HG02885 (cell line): ENCODE results near the gene CDC42BPA.
"Not testable (repeated sequence)": the region's sequence is repeated elsewhere in the genome, so short reads cannot be mapped to it uniquely, and the experiment has no call there.

Experiments
- ATAC-seq: cut with Tn5 transposase; IDR thresholded peaks from one replicate; pipeline ENCODE4 v1.9.1; 2021; ENCODE audit warnings: mild to moderate bottlenecking; ENCODE audit not compliant: unreplicated experiment, poor library complexity

Gene CDC42BPA

DNA sequence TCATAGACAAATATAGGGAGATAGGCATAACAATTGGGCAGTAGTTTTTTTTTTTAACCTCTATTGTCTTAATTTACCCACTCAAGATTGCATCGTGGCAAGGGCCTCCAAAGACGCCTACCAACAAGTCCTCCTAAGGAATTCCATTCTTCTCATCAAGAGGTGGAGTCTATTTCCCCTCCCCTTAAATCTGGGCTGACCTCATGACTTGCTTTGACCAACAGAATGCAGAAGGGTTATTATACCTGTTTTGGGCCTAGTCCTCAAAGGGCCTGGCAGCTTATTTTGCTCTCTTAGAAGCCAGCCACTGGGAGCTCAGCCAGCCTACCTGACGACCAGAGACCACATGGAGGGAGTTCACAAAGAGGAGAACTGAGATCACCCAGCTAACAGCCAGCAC is 285.9 kb downstream of the CDC42BPA start:
- ATAC-seq: no peak

GRCh38 chr1:227016990-227017389 is 301.3 kb downstream of the CDC42BPA start:
- ATAC-seq: no peak

- no peak for ATAC-seq
Observed at GRCh38 chr1:227010645-227011044, 307.6 kb downstream of the CDC42BPA start.

DNA sequence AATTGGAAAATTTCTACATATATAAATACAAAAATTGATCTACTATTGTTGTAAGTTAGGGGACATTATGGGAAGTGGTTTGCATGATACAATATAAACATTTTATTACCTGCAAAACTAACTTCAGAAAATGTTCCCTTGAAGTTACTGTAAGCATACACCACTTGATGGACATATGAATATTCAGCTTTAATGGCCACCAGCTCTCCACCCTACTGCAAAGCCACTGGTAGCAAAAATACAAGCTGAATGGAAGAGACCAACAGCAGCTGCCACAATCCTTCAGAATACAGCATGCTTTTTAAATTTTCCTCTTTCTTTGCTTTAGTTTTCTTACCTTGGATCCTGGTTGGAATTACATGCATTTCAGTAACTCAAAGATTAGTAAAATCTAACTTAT is 308.4 kb downstream of the CDC42BPA start:
- no peak for ATAC-seq

DNA sequence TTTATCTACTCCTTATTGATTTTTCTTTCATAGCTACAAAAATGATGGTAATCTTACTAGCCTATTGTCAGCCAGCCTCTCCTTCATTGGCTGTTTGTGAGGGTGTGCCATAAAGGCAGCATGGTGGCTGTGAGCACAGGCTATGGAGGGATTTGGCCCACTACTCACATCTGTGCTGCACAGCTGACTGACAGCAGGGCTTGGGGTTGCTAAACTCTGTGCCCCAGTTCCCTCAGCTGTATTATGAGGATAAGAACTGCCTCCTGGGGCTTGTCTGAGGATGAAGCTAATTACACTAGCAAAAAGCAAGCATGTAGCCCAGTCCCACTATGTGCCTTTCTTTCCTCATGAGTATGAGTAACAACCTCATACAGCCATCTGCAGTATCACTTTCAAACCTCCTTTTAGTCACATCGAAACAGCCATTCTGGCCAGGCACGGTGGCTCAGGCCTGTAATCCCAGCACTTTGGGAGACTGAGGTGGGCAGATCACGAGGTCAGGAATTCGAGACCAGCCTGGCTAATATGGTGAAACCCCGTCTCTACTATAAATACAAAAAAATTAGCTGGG is 312.0 kb downstream of the CDC42BPA start:
- peak; percentile 81 for ATAC-seq

GRCh38 chr1:227004796-227005195 is 313.5 kb downstream of the CDC42BPA start:
- no peak for ATAC-seq

- ATAC-seq: no peak
Observed at GRCh38 chr1:227003165-227003564, 315.1 kb downstream of the CDC42BPA start.

DNA sequence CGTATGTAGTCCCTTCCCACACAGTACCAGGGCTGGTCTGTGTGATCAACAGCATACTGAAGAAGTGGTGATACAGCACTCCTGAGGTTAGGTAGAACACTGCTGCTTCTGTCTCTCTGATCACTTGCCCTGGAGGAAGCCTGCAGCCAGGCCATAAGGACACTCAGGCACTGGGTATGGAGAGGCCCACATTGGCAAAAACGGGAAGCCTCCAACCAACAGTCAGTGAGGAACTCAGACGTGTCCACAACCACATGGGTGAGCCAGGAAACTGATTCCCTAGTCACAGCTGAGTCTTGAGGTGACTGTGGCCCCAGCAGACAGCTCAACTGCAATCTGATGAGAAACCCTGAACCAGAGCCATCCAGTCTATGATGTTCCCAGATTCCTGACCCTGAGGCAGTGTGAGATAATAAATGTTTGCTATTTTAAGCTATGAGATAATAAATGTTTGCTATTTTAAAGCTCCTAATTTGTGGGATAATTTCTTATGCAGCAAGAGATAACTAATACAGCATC is 315.7 kb downstream of the CDC42BPA start:
- no peak for ATAC-seq

DNA sequence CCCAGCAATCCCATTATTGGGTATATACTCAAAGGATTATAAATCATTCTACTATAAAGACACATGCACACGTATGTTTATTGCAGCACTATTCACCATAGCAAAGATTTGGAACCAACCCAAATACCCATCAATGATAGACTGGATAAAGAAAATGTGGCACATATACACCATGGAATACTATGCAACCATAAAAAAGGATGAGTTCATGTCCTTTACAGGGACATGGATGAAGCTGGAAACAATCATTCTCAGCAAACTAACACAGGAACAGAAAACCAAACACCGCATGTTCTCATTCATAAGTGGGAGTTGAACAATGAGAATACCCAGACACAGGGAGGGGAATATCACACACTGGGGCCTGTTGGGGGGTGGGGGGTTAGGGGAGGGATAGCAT is 318.7 kb downstream of the CDC42BPA start:
- ATAC-seq: not testable (repeated sequence)

DNA sequence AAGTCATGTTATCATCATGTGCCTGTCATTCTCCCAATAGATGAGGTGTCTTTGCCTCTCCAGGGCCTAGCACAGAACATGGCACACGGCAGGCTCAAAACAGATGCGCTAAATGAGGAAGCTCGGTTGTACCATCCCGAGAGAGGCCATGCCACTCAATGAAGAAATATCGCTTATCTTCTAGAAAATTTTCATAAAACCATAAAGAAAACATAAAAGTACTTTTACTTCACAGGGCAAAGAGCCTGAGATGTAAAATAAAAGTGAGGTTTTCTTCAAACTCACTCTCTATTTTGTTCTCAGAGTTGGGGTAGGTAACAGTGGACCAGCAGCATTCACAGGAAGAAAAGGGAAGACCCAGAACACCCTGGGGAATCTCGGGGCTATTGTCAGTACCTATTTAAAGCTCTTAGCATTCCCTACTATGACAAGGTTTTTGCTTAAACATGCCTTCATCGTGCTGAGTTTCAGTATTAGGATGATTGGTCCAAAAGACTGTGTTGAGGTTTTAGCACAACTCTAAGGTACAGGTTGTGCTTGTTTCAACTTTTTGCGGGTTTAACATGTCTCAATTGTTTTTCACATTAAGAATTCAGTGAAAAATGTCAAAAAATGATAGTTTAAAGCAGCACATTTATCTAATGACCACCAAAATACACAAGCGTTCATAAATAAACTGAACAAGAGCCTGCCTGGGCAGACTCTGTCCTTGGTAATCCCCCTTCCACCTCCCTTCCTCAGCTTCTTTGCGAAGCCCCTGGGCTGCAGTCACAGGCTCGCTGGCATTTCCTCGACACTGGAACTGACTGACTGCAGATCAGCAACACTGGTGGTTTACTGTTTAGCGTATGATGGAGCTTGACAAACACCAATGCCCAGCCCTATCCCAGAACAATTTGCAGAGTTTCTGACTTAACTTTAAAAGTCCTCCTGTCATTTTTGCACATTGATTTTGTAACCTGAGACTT is 322.6 kb downstream of the CDC42BPA start:
- peak; percentile 98 for ATAC-seq

GRCh38 chr1:226994586-226995364 is 323.5 kb downstream of the CDC42BPA start:
- no peak for ATAC-seq

GRCh38 chr1:226993814-226994585 is 324.3 kb downstream of the CDC42BPA start:
- no peak for ATAC-seq

DNA sequence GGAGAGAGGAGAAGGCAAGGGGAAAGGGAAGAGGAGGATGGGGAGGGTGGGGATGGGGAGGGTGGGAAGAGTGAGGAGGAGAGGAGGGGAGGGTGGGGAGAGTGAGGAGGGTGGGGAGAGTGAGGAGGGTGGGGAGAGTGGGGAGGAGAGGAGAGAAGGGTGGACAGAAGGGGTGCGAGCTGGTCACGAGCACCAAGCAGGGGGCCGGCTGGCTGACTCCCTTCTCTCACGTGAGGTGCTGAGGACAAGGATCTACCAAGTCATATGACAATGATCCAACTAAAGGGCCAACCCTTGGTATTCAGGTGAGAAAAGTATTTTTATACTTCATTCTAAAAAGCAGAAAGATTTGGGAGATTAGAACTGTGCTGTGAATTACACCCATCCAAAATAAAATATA is 326.4 kb downstream of the CDC42BPA start:
- no peak for ATAC-seq

GRCh38 chr1:226990133-226990716 is 328.1 kb downstream of the CDC42BPA start:
- ATAC-seq: peak; percentile 80

GRCh38 chr1:226989085-226989920 is 329.0 kb downstream of the CDC42BPA start:
- no peak for ATAC-seq

- no peak for ATAC-seq
Observed at GRCh38 chr1:226988334-226988666, 330.0 kb downstream of the CDC42BPA start.

DNA sequence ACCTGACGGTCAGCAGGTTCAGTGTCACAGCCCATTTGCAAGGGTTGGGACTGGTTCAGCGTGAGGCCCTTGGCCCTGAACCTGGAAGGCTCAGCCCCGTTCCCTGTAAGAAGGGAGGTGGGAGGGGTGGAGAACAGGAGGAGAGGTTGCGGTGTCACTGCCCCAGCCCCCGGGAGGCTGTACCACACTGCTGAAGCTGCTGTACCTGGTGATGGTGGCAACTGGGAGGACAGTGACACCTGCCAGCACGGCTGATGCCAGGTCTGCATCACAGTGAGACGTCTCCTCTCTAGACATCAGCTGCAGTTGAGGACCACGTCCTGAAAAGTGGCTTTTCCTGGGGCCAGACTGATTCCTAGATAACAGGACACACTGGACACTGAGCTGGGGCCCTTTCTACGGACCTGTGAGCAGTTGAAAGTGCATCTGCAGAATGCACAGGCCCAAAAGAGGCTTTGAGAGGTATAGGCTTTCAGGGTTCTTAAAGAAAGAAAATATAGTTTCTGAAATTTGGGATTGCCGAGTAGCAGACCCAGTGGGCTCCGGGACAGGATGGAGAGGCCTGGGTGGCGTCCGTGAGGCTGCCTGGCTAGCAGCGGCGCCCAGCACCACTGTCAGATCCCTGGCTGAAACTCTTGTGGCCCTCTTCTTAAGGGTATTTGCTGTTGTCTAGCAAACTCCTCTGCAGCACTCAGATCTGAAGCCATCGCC is 330.5 kb downstream of the CDC42BPA start:
- ATAC-seq: no peak

GRCh38 chr1:226987179-226987536 is 331.1 kb downstream of the CDC42BPA start:
- ATAC-seq: no peak
